Keratinocyte (primary cell): ENCODE data around the gene PCDHGB3.

Experiments used
- CTCF ChIP-seq, 3 experiments: IDR thresholded peaks in 1 of 3; conservative IDR thresholded peaks in 1 of 3; optimal IDR thresholded peaks in 1 of 3; 2 replicates in 2 of 3; 3 replicates in 1 of 3; pipeline versions ENCODE3 to v1.5.1; 2011; ENCODE audit warnings: low read length in 3 of 3, mild to moderate bottlenecking in 3 of 3, moderate library complexity in 2 of 3, control low read depth in 1 of 3, inconsistent platforms in 1 of 3; ENCODE audit not compliant: insufficient read depth in 2 of 3; ENCODE audit errors: extremely low read depth in 1 of 3
- EZH2 ChIP-seq: IDR thresholded peaks from one replicate; pipeline ENCODE4 v1.6.1; 2012; ENCODE audit warnings: inconsistent platforms, mild to moderate bottlenecking, low read length, moderate library complexity

DNA sequence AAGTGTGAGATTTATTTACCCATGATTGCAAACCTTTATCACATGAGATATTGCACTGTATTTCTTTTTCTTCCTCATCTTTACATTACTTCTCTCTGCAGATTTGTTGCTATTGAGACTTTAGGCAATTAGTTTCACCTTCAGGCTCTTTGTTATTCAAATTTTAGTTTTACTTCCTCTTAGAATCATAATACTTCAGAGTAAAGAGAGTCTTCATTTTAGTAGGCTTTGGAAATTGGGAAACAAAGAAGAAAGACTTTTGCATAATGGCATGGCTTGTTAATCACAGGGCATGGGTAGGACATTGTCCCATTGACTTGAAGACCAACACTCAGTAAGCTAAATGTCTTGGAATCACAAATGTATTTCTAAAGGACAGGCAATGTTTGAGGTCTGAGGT is 7.3 kb upstream of the PCDHGB3 start:
- TF ChIP-seq CTCF (optimal IDR thresholded peaks at IDR 0.05 in 1 of 3, IDR thresholded peaks at IDR 0.05 in 1 of 3, conservative IDR thresholded peaks at IDR 0.05 in 1 of 3; ENCODE audit: extremely low read depth in 1 of 3, insufficient read depth in 2 of 3, low read length in 3 of 3) (no peak), EZH2 (no peak)
